GM23248 (cell line): ENCODE measurements around the gene STOM. TPM values are rescaled to one million over a fixed set of nuclear protein-coding genes. Genes with fewer than 3 reads are reported as not detected.

Source experiments
- DNase-seq: peaks from one replicate; pipeline ENCODE4 v3.0.0-alpha.2; 2015
- H2AFZ ChIP-seq: fragments of 200-600 bp; sonication (generic); 2 replicates; pipeline ENCODE4 v1.6.1; 2016; ENCODE audit warnings: antibody characterized with exemption
- H3F3A ChIP-seq: fragments of 200-600 bp; sonication (generic); 2 replicates; pipeline ENCODE4 v1.6.1; 2016; ENCODE audit warnings: mild to moderate bottlenecking, antibody characterized with exemption, mixed run types; ENCODE audit not compliant: insufficient read depth
- H3K27ac ChIP-seq: fragments of 200-600 bp; sonication (generic); 2 replicates; pipeline ENCODE4 v1.5.1; 2016; ENCODE audit warnings: mild to moderate bottlenecking
- H3K27me3 ChIP-seq: fragments of 200-600 bp; sonication (generic); replicated peaks from 2 replicates; pipeline ENCODE4 v1.6.1; 2016; ENCODE audit warnings: mild to moderate bottlenecking; ENCODE audit not compliant: insufficient read depth
- H3K36me3 ChIP-seq: fragments of 200-600 bp; sonication (generic); 2 replicates; pipeline ENCODE4 v1.6.1; 2016; ENCODE audit warnings: low read depth, mild to moderate bottlenecking
- H3K4me1 ChIP-seq: fragments of 200-600 bp; sonication (generic); 2 replicates; pipeline ENCODE4 v1.6.1; 2016; ENCODE audit warnings: mild to moderate bottlenecking; ENCODE audit not compliant: insufficient read depth
- H3K4me2 ChIP-seq: fragments of 200-600 bp; sonication (generic); one replicate; pipeline ENCODE4 v1.6.1; 2016; ENCODE audit warnings: mild to moderate bottlenecking; ENCODE audit not compliant: unreplicated experiment
- H3K4me3 ChIP-seq: fragments of 200-600 bp; sonication (generic); 2 replicates; pipeline ENCODE4 v1.5.1; 2016; ENCODE audit warnings: mild to moderate bottlenecking
- H3K79me2 ChIP-seq: fragments of 200-600 bp; sonication (generic); 2 replicates; pipeline ENCODE4 v1.6.1; 2016; ENCODE audit warnings: mild to moderate bottlenecking; ENCODE audit not compliant: insufficient read depth
- H3K9ac ChIP-seq: fragments of 200-600 bp; sonication (generic); 2 replicates; pipeline ENCODE4 v1.6.1; 2016; ENCODE audit warnings: mild to moderate bottlenecking
- H3K9me2 ChIP-seq: fragments of 200-600 bp; sonication (generic); 2 replicates; pipeline ENCODE4 v1.6.1; 2016; ENCODE audit warnings: mixed run types, mild to moderate bottlenecking, moderate library complexity; ENCODE audit not compliant: insufficient read depth
- H3K9me3 ChIP-seq: fragments of 200-600 bp; sonication (generic); one replicate; pipeline ENCODE4 v1.6.1; 2017; ENCODE audit warnings: low read depth
- H4K20me1 ChIP-seq: fragments of 200-600 bp; sonication (generic); 2 replicates; pipeline ENCODE4 v1.6.0; 2016; ENCODE audit not compliant: insufficient read depth
- EZH2 ChIP-seq: fragments of 200-600 bp; sonication (generic); IDR thresholded peaks from 2 replicates; pipeline ENCODE4 v1.6.1; 2018; ENCODE audit warnings: antibody characterized with exemption, mild to moderate bottlenecking; ENCODE audit not compliant: insufficient read depth, poor library complexity, severe bottlenecking
- EZH2phosphoT487 ChIP-seq: fragments of 200-600 bp; sonication (generic); IDR thresholded peaks from 2 replicates; pipeline ENCODE4 v1.6.1; 2018; ENCODE audit warnings: antibody characterized with exemption, moderate library complexity, mild to moderate bottlenecking, low read depth; ENCODE audit not compliant: insufficient read depth
- WGBS, 2 experiments: methylation state at CpG; one replicate each; pipeline ENCODE4 v1.1.6; 2015 to 2017; ENCODE audit warnings: low lambda C conversion rate in 2 of 2, low coverage in 1 of 2; ENCODE audit errors: missing lambda C conversion rate in 2 of 2; 5-methylcytosine and 5-hydroxymethylcytosine counted together
- in situ Hi-C: fragments of 300-500 bp; cut with MboI; formaldehyde crosslinking; loops from 2 replicates; pipeline ENCODE4 v1.15.0; 2020
- polyA plus RNA-seq: library from polyadenylated mRNA; unstranded; fragments of >200 nt; fragmentation: Nextera tagmentation; extraction: Ambion mirVana; gene quantifications from 2 replicates; pipeline ENCODE4 v1.2.1, GENCODE V29; 2016
- total RNA-seq: library from RNA; depleted of rRNA; stranded (reverse); fragments of >200 nt; shearing (Covaris generic); gene quantifications from 2 replicates; pipeline ENCODE4 v1.2.3, GENCODE V29; 2014

STOM gene
- total and polyA plus RNA-seq, 2 experiments from 2014 or later: 58.0 to 68.5 TPM

DNA sequence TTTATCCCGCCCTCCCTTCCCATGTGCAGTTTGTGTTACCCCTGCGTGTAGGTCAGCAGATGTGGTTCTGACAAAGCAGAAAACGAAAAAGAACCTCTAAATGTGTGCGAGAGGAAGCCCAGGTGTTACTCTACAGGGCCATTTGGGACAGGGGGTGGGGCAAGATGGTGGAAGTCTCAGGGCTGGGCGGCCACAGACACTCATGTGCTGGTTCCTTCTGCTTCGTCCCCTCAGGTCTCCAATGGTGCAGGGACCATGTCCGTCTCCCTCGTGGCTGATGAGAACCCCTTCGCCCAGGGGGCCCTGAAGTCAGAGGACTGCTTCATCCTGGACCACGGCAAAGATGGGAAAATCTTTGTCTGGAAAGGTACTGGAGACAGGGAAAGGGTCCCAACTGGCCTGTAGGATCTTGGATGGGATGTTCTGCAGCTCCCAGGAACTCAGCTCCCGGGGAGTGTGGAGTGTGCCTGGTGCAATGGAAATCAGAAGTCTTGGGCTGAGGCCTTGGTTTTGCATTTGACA, 53.1 kb downstream of the STOM start:
- WGBS, 2 experiments: 81 to 87% methylated on average over 11 of the region's 11 CpGs
- TF ChIP-seq EZH2phosphoT487 (no peak), EZH2 (no peak)
- peaks cover 38% of the 10 kb centered on the region for H3K36me3 ChIP-seq

DNA sequence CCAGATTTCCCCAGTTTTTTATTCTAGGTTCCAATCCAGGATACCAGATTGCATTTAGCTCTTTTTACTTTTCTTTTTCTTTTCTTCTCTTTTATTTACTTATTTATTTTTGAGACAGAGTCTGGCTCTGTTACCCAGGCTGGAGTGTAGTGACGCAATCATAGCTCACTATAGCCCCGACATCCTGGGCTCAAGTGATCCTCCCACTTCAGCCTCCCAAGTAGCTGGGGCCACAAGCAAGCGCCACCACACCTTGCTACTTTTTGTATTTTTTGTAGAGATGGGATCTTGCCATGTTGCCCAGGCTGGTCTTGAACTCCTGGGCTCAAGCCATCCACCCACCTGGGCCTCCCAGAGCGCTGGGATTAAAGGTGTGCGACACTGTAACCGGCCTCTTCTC, 53.7 kb downstream of the STOM start:
- no peaks in the 10 kb centered on the region for H3K27me3 ChIP-seq
- no peak for DNase-seq
- H3K79me2 ChIP-seq: no peaks in the 10 kb centered on the region
- no peak overlapping the region for H3K4me3 ChIP-seq
- no peak overlapping the region for H3K27ac ChIP-seq
- no peaks in the 10 kb centered on the region for H3K9me2 ChIP-seq
- H3K4me2 ChIP-seq: no peak overlapping the region
- no peaks in the 10 kb centered on the region; the same call in 1 of the 2 replicates for H3K4me1 ChIP-seq
- H3K9ac ChIP-seq: no peak overlapping the region
- H3K36me3 ChIP-seq: peaks cover 41% of the 10 kb centered on the region
- H2AFZ ChIP-seq: no peak overlapping the region
- no peaks in the 10 kb centered on the region for H4K20me1 ChIP-seq
- TF ChIP-seq EZH2 (no peak), EZH2phosphoT487 (no peak)
- H3F3A ChIP-seq: peaks cover 25% of the 10 kb centered on the region
- H3K9me3 ChIP-seq: no peaks in the 10 kb centered on the region
- WGBS, 2 experiments: 86% methylated on average over 6 of the region's 6 CpGs
- in situ Hi-C loops: loop anchor here (25.0 kb wide), 1 partner anchor 104 kb away; the partner anchor contains the start of gene RAB14

More for the DNA sequence above, 53.1 kb downstream of the STOM start:
- Histone ChIP-seq H3K79me2 (no peaks in the 10 kb centered on the region), H3F3A (peaks cover 28% of the 10 kb centered on the region), H3K9ac (no peak overlapping the region), H3K4me1 (peaks cover 2% of the 10 kb centered on the region), H3K9me3 (no peaks in the 10 kb centered on the region), H3K27me3 (no peaks in the 10 kb centered on the region), H3K27ac (no peak overlapping the region), H3K4me2 (no peak overlapping the region), H3K9me2 (no peaks in the 10 kb centered on the region), H4K20me1 (no peaks in the 10 kb centered on the region), H3K4me3 (no peak overlapping the region), H2AFZ (no peak overlapping the region)
- in situ Hi-C loops: loop anchor here (25.0 kb wide), 1 partner anchor 105 kb away; the partner anchor contains the start of gene RAB14
- no peak for DNase-seq

DNA sequence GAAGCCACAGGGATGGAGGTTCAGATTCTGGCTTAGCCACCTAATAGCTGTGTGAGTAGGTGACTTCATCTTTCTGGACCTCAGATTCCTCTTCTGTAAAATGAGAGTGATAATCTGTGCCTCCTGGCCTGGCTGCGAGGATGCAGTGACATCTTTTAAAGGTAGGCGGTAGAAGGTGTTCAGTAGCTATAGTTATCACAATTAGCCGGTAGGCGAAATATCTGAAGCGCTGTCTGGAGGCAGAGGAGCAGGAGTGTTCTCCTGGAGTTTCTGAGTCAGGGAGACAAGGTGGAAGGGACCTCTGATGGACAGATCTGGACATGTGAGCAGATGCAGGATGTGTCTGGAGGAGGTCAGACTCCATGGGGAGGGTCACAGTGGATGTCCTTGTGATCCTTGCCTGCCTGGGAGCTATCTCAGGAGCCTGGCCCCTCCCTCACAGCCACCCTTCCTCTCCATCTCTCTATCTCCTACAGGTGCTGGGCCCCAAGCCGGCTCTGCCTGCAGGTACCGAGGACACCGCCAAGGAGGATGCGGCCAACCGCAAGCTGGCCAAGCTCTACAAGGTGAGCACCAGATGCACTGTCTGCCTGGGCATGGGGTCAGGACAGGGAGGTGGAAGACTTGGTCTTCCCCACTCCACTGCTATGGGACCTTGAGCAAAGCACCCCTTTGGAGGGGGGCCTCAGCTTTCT, 56.4 kb downstream of the STOM start:
- in situ Hi-C loops: loop anchor here (25.0 kb wide), 1 partner anchor 101 kb away; the partner anchor contains the start of gene RAB14
- no peaks in the 10 kb centered on the region; the same call in 1 of the 2 replicates for H3K4me1 ChIP-seq
- H3K9ac ChIP-seq: no peak overlapping the region
- H3F3A ChIP-seq: peaks cover 14% of the 10 kb centered on the region
- H2AFZ ChIP-seq: no peak overlapping the region
- H3K4me2 ChIP-seq: no peak overlapping the region
- DNase-seq: no peak
- H3K79me2 ChIP-seq: no peaks in the 10 kb centered on the region
- no peaks in the 10 kb centered on the region for H3K9me3 ChIP-seq
- peaks cover 35% of the 10 kb centered on the region for H3K36me3 ChIP-seq
- no peaks in the 10 kb centered on the region for H3K9me2 ChIP-seq
- H3K4me3 ChIP-seq: no peak overlapping the region
- WGBS, 2 experiments: 97 to 99% methylated on average over 10 of the region's 10 CpGs
- no peak for TF ChIP-seq EZH2
- TF ChIP-seq EZH2phosphoT487: no peak
- no peaks in the 10 kb centered on the region for H4K20me1 ChIP-seq
- H3K27ac ChIP-seq: no peak overlapping the region
- no peaks in the 10 kb centered on the region for H3K27me3 ChIP-seq

DNA sequence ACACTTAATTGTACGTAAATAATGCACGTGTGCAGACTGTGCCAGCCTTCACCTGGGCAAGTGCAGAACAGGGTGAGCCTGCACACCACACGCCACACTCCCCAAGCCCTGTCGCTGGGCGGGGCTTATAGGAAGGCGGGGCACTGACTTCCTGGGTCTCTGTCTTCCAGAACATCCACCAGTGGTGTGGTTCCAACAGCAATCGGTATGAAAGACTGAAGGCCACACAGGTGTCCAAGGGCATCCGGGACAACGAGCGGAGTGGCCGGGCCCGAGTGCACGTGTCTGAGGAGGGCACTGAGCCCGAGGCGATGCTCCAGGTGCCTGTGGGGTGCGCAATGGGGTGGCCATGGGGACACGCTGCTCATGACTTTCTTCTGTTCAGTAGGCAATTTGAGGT, 57.9 kb downstream of the STOM start:
- H3K4me1 ChIP-seq: no peaks in the 10 kb centered on the region
- peaks cover 5% of the 10 kb centered on the region; the same call in 1 of the 2 replicates for H3F3A ChIP-seq
- H3K9me2 ChIP-seq: no peaks in the 10 kb centered on the region
- no peak overlapping the region for H2AFZ ChIP-seq
- H3K4me2 ChIP-seq: no peak overlapping the region
- no peak overlapping the region for H3K4me3 ChIP-seq
- peaks cover 35% of the 10 kb centered on the region for H3K36me3 ChIP-seq
- H3K9me3 ChIP-seq: no peaks in the 10 kb centered on the region
- no peak for DNase-seq
- H3K9ac ChIP-seq: no peak overlapping the region
- H3K27ac ChIP-seq: no peak overlapping the region
- in situ Hi-C loops: loop anchor here (25.0 kb wide), 1 partner anchor 100 kb away; the partner anchor contains the start of gene RAB14
- 81 to 90% methylated on average over 17 of the region's 17 CpGs for WGBS, 2 experiments
- H3K27me3 ChIP-seq: no peaks in the 10 kb centered on the region
- H4K20me1 ChIP-seq: no peaks in the 10 kb centered on the region
- no peaks in the 10 kb centered on the region for H3K79me2 ChIP-seq
- TF ChIP-seq EZH2: no peak
- TF ChIP-seq EZH2phosphoT487: no peak
